IMR-90 (cell line): Measurements from ENCODE around the gene DAPK3. TPM values are rescaled to one million over a fixed set of nuclear protein-coding genes. Genes with fewer than 3 reads are reported as not detected.

Experiments
- ATAC-seq: fragments of 200-7000 bp; cut with Tn5 transposase; 2 replicates; pipeline ENCODE4 v1.9.1; 2020; ENCODE audit warnings: low read depth, mild to moderate bottlenecking, moderate library complexity
- BruUV-seq: library from RNA; stranded (reverse); fragments of 400-500 nt; replicated peaks from 2 replicates; lab custom pipeline; 2021; lab: Mats Ljungman, UMichigan
- CTCF ChIA-PET: fragments of 300-600 bp; formaldehyde crosslinking; extraction: SDS; loops from one replicate; lab custom pipeline; 2021; ENCODE audit warnings: antibody characterized with exemption; lab: Yijun Ruan, JAX
- POLR2A ChIA-PET: fragments of 300-600 bp; sonication (Branson Sonifier 250); formaldehyde crosslinking; loops from one replicate; lab custom pipeline; 2022; ENCODE audit warnings: antibody characterized with exemption; ENCODE audit not compliant: unreplicated experiment; lab: Charles Lee
- DNase-seq: peaks from one replicate; pipeline ENCODE4 v3.0.0; 2013
- H2AFZ ChIP-seq: replicated peaks from 2 replicates; pipeline ENCODE3; 2013; ENCODE audit warnings: low read length, mild to moderate bottlenecking; ENCODE audit not compliant: poor library complexity
- H2AK5ac ChIP-seq: 2 replicates; pipeline ENCODE4 v1.6.1; 2013; ENCODE audit warnings: low read depth, low read length, inconsistent platforms
- H2AK9ac ChIP-seq: replicated peaks from 2 replicates; pipeline ENCODE3; 2013; ENCODE audit warnings: mild to moderate bottlenecking, low read depth, low read length, moderate library complexity; ENCODE audit not compliant: poor library complexity
- H2BK120ac ChIP-seq: 2 replicates; pipeline ENCODE4 v1.6.1; 2013; ENCODE audit warnings: low read depth, low read length, inconsistent platforms
- H2BK15ac ChIP-seq: 3 replicates; pipeline ENCODE4 v1.6.1; 2013; ENCODE audit warnings: low read depth, low read length, inconsistent platforms
- H2BK20ac ChIP-seq: 2 replicates; pipeline ENCODE4 v1.6.1; 2013; ENCODE audit warnings: low read depth, mild to moderate bottlenecking, inconsistent platforms, low read length, moderate library complexity
- H2BK5ac ChIP-seq: 2 replicates; pipeline ENCODE4 v1.6.1; 2013; ENCODE audit warnings: mild to moderate bottlenecking, low read depth, low read length, inconsistent platforms; ENCODE audit not compliant: poor library complexity, severe bottlenecking
- H3K14ac ChIP-seq: replicated peaks from 2 replicates; pipeline ENCODE4 v1.6.1; 2013; ENCODE audit warnings: low read depth, low read length, inconsistent platforms
- H3K18ac ChIP-seq: 2 replicates; pipeline ENCODE4 v1.6.1; 2013; ENCODE audit warnings: low read depth, low read length, control low read depth
- H3K23ac ChIP-seq: 2 replicates; pipeline ENCODE4 v1.6.1; 2013; ENCODE audit warnings: low read depth, low read length, inconsistent platforms
- H3K27ac ChIP-seq: 2 replicates; pipeline ENCODE4 v1.5.1; 2013; ENCODE audit warnings: mild to moderate bottlenecking, control low read depth, low read length; ENCODE audit not compliant: insufficient read depth
- H3K27me3 ChIP-seq: 2 replicates; pipeline ENCODE4 v1.6.1; 2013; ENCODE audit warnings: low read length; ENCODE audit not compliant: control insufficient read depth, insufficient read depth
- H3K36me3 ChIP-seq: 2 replicates; pipeline ENCODE4 v1.6.1; 2013; ENCODE audit warnings: low read length, mixed read lengths; ENCODE audit not compliant: control insufficient read depth, insufficient read depth
- H3K4ac ChIP-seq: 2 replicates; pipeline ENCODE4 v1.6.1; 2013; ENCODE audit warnings: low read depth, low read length, inconsistent platforms
- H3K4me1 ChIP-seq: 2 replicates; pipeline ENCODE4 v1.6.1; 2013; ENCODE audit warnings: low read length, mixed read lengths; ENCODE audit not compliant: control insufficient read depth, insufficient read depth
- H3K4me2 ChIP-seq: 2 replicates; pipeline ENCODE4 v1.6.1; 2013; ENCODE audit warnings: low read depth, mild to moderate bottlenecking, control low read depth, low read length, moderate library complexity
- H3K4me3 ChIP-seq: 2 replicates; pipeline ENCODE4 v1.5.1; 2013; ENCODE audit warnings: low read depth, mild to moderate bottlenecking, control low read depth, low read length, moderate library complexity; ENCODE audit not compliant: insufficient read depth
- H3K56ac ChIP-seq: 2 replicates; pipeline ENCODE4 v1.6.1; 2013; ENCODE audit warnings: low read length, inconsistent platforms; ENCODE audit not compliant: insufficient read depth; ENCODE audit errors: extremely low read depth
- H3K79me1 ChIP-seq, 2 experiments: 2 replicates each; pipeline ENCODE4 v1.6.1; 2013; ENCODE audit warnings: low read length in 2 of 2, inconsistent platforms in 1 of 2, low read depth in 1 of 2
- H3K9ac ChIP-seq: 2 replicates; pipeline ENCODE4 v1.6.1; 2013; ENCODE audit warnings: low read depth, low read length, control low read depth
- H3K9me1 ChIP-seq: 2 replicates; pipeline ENCODE4 v1.6.1; 2013; ENCODE audit warnings: low read length, inconsistent platforms; ENCODE audit not compliant: insufficient read depth
- H3K9me3 ChIP-seq: 2 replicates; pipeline ENCODE4 v1.6.1; 2013; ENCODE audit warnings: low read length; ENCODE audit not compliant: control insufficient read depth, insufficient read depth
- H4K20me1 ChIP-seq: 2 replicates; pipeline ENCODE4 v1.6.1; 2013; ENCODE audit warnings: low read length, inconsistent platforms; ENCODE audit not compliant: insufficient read depth
- H4K5ac ChIP-seq: 2 replicates; pipeline ENCODE4 v1.6.1; 2013; ENCODE audit warnings: mild to moderate bottlenecking, low read depth, low read length, control low read depth
- H4K8ac ChIP-seq, 2 experiments: 2 replicates each; pipeline ENCODE4 v1.6.1; 2013; ENCODE audit warnings: low read depth in 2 of 2, low read length in 2 of 2, control low read depth in 1 of 2, inconsistent platforms in 1 of 2
- H4K91ac ChIP-seq: 2 replicates; pipeline ENCODE4 v1.6.1; 2013; ENCODE audit warnings: low read depth, low read length, inconsistent platforms; ENCODE audit not compliant: insufficient read depth
- CEBPB ChIP-seq: IDR thresholded peaks from 2 replicates; pipeline ENCODE4 v1.6.1; 2012; ENCODE audit warnings: low read depth, low read length, improper control_type of control experiment
- FOS ChIP-seq: fragments of 150-350 bp; IDR thresholded peaks from 2 replicates; pipeline ENCODE4 v1.6.1; 2016; ENCODE audit warnings: low read depth, low read length
- MAFK ChIP-seq: IDR thresholded peaks from 2 replicates; pipeline ENCODE4 v1.6.1; 2012; ENCODE audit warnings: low read depth, low read length, improper control_type of control experiment
- MXI1 ChIP-seq: IDR thresholded peaks from 2 replicates; pipeline ENCODE4 v1.6.1; 2012; ENCODE audit warnings: low read depth, mild to moderate bottlenecking, low read length, moderate library complexity, borderline replicate concordance
- RAD21 ChIP-seq: IDR thresholded peaks from 2 replicates; pipeline ENCODE4 v1.6.1; 2012; ENCODE audit warnings: low read length, improper control_type of control experiment
- RCOR1 ChIP-seq: IDR thresholded peaks from 2 replicates; pipeline ENCODE4 v1.6.1; 2012; ENCODE audit warnings: mild to moderate bottlenecking, low read length, improper control_type of control experiment; ENCODE audit not compliant: insufficient replicate concordance
- RFX5 ChIP-seq: IDR thresholded peaks from 2 replicates; pipeline ENCODE4 v1.8.0; 2012; ENCODE audit warnings: low read depth, mild to moderate bottlenecking, low read length, moderate library complexity
- SMC3 ChIP-seq: fragments of 150-350 bp; IDR thresholded peaks from 2 replicates; pipeline ENCODE4 v1.6.1; 2016; ENCODE audit warnings: low read depth, mild to moderate bottlenecking, antibody characterized with exemption, low read length, moderate library complexity
- WGBS, 2 experiments: methylation state at CpG; one replicate each; pipeline versions ENCODE4 v1.1.5 to v1.1.7; 2013; ENCODE audit warnings: missing lambda C conversion rate in 2 of 2; ENCODE audit not compliant: insufficient read length in 1 of 2; ENCODE audit errors: extremely low coverage in 2 of 2; 5-methylcytosine and 5-hydroxymethylcytosine counted together
- dilution Hi-C: fragments of 300-500 bp; cut with HindIII; formaldehyde crosslinking; loops from one replicate; pipeline ENCODE4 v1.14.3; 2018; ENCODE audit warnings: low sequenced_read_pairs; ENCODE audit not compliant: unreplicated experiment
- in situ Hi-C: fragments of 300-500 bp; cut with MboI; formaldehyde crosslinking; loops from 3 replicates; pipeline ENCODE4 v1.14.3; 2019; ENCODE audit warnings: low sequenced_read_pairs, inconsistent platforms, mixed read lengths
- intact Hi-C: fragments of 100-400 bp; cut with micrococcal nuclease; formaldehyde crosslinking; loops from 2 replicates; pipeline ENCODE4 v1.10.0; 2022
- polyA plus RNA-seq, 3 experiments: library from polyadenylated mRNA; depleted of rRNA; stranded (reverse); fragments of >200 nt; gene quantifications; 2 replicates each; pipeline ENCODE4 v1.2.3, GENCODE V29; 2012; ENCODE audit warnings: low replicate concordance in 1 of 3
- total RNA-seq: library from RNA; depleted of rRNA; stranded (reverse); fragments of >200 nt; gene quantifications from 2 replicates; pipeline ENCODE4 v1.2.3, GENCODE V29; 2012
- TF ChIP-seq, protein P1 (sequence below): fragments of 150-350 bp; IDR thresholded peaks from 2 replicates; pipeline ENCODE4 v1.6.1; 2017; ENCODE audit warnings: mild to moderate bottlenecking, antibody characterized with exemption, low read length, low read depth
- TF ChIP-seq, protein P2 (sequence below): conservative IDR thresholded peaks from 2 replicates; pipeline ENCODE4 v1.5.1; 2012; ENCODE audit warnings: mild to moderate bottlenecking, low read depth, low read length, improper control_type of control experiment

DAPK3 gene
- total and polyA plus RNA-seq, 2 of the 4 experiments (the other 2 are of a cell fraction): 145 to 188 TPM

DNA sequence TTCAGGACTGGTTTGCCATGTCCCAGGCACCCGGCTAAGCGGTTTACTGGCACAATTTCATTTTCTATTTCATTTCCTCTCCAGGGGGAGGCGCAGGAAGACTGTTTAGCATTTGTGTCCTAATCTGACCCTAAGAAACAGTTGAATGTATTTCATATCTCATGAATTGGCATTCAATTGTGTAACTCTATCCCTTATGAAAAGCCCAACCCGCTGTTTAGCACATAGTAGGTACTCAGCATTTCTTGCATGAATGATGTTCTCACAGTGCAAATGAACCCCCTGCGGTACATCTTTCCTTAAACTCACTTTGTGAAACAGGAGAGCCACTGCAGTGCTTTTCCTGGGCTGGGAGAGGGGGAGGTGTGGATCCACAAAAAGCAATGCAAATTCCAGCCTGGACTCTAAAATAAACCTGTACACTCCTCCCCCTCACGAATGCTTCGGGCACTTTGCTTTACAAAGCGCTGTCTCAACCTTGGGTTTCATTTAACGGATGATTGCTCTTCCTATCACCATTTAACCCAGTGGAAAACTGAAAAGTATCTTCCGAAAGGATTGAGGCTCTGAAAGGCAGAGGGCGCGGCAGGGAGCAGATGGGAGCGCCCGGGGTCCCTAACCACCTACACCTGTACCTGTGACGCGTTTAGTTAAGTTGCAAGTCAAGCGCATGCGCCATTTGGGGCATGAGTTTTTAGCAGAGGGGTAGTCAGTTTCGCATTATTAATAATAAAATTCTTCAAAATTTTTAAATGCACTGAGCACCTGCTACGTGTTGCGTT is 15.6 kb upstream of the DAPK3 start:
- Histone ChIP-seq H2AK9ac (no peak overlapping the region), H3K36me3 (peaks cover 32% of the 10 kb centered on the region), H3K4me1 (peaks cover 13% of the 10 kb centered on the region), H3K9me3 (no peaks in the 10 kb centered on the region), H4K91ac (peak overlapping the region; percentile 43; the same call in 1 of the 2 replicates), H3K27me3 (no peaks in the 10 kb centered on the region), H3K4me2 (peak overlapping the region; percentile 94), H3K79me1 (peaks cover 5 to 41% of the 10 kb centered on the region in 2 experiments; a peak in 3 of 4 replicates), H3K27ac (peak overlapping the region; percentile 39; the same call in 1 of the 2 replicates), H2BK15ac (no peak overlapping the region; the same call in 2 of the 3 replicates), H4K20me1 (peaks cover 38% of the 10 kb centered on the region), H2BK20ac (no peak overlapping the region), H2BK120ac (0 out of 2 replicates have a peak overlapping the region, but pooled peaks have one; percentile 23), H3K18ac (peak overlapping the region; percentile 29; the same call in 1 of the 2 replicates), H2AFZ (peak overlapping the region; percentile 88), H3K9me1 (0 out of 2 replicates have a peak, but pooled peaks cover 3% of the 10 kb centered on the region), H3K4ac (no peak overlapping the region), H3K23ac (peak overlapping the region; percentile 13), H2BK5ac (peak overlapping the region; percentile 50), H3K9ac (peak overlapping the region; percentile 43), H2AK5ac (peak overlapping the region; percentile 41; the same call in 1 of the 2 replicates), H3K14ac (no peak overlapping the region), H4K8ac (peak overlapping the region in 1 of 2 experiments; percentile 55; a peak in 2 of 4 replicates), H3K4me3 (peak overlapping the region; percentile 79; the same call in 1 of the 2 replicates), H3K56ac (no peak overlapping the region; the same call in 1 of the 2 replicates), H4K5ac (peak overlapping the region; percentile 11; the same call in 1 of the 2 replicates)
- POLR2A ChIA-PET: no interaction called here
- no CpG with 5 or more reads among the region's 21 CpGs for WGBS, 2 experiments
- BruUV-seq: no TSS peak
- intact Hi-C loops (loop anchor here (1.0 to 2.0 kb wide), 2 partner anchors 20 to 218 kb away; partner anchors contain the start of gene PIAS4), dilution Hi-C loops (no loop called here), in situ Hi-C loops (loop anchor here (5.0 kb wide), 1 partner anchor 221 kb away; no protein-coding TSS in a partner anchor)
- CTCF ChIA-PET: interaction anchor here (1.5 to 2.0 kb wide), 2 partner anchors 17 to 222 kb away, joined by 3 to 8 read pairs; no protein-coding TSS in a partner anchor
- DNase-seq: peak; percentile 73
- peak; percentile 48 for ATAC-seq
- TF ChIP-seq FOS (no peak), RFX5 (no peak), RCOR1 (no peak), MXI1 (no peak), CEBPB (peak; percentile 69), MAFK (no peak), RAD21 (peak; percentile 61), SMC3 (peak; percentile 54; the same call in 1 of the 2 replicates)
- TF ChIP-seq, protein P1, sequence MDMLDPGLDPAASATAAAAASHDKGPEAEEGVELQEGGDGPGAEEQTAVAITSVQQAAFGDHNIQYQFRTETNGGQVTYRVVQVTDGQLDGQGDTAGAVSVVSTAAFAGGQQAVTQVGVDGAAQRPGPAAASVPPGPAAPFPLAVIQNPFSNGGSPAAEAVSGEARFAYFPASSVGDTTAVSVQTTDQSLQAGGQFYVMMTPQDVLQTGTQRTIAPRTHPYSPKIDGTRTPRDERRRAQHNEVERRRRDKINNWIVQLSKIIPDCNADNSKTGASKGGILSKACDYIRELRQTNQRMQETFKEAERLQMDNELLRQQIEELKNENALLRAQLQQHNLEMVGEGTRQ: no peak
- TF ChIP-seq, protein P2, sequence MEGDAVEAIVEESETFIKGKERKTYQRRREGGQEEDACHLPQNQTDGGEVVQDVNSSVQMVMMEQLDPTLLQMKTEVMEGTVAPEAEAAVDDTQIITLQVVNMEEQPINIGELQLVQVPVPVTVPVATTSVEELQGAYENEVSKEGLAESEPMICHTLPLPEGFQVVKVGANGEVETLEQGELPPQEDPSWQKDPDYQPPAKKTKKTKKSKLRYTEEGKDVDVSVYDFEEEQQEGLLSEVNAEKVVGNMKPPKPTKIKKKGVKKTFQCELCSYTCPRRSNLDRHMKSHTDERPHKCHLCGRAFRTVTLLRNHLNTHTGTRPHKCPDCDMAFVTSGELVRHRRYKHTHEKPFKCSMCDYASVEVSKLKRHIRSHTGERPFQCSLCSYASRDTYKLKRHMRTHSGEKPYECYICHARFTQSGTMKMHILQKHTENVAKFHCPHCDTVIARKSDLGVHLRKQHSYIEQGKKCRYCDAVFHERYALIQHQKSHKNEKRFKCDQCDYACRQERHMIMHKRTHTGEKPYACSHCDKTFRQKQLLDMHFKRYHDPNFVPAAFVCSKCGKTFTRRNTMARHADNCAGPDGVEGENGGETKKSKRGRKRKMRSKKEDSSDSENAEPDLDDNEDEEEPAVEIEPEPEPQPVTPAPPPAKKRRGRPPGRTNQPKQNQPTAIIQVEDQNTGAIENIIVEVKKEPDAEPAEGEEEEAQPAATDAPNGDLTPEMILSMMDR: peak; percentile 70
